HFFc6 (cell line): ENCODE data around the gene LRCOL1. TPM values are rescaled to one million over a fixed set of nuclear protein-coding genes. Genes with fewer than 3 reads are reported as not detected.

Experiments used
- DNase-seq: peaks from one replicate; pipeline ENCODE4 v3.0.0-alpha.2; 2018
- H3K27ac Mint-ChIP-seq: 2 replicates; pipeline ENCODE4 v1.8.0; 2020; ENCODE audit warnings: mild to moderate bottlenecking, mixed read lengths
- H3K27me3 Mint-ChIP-seq: 2 replicates; pipeline ENCODE4 v1.8.0; 2021; ENCODE audit warnings: mild to moderate bottlenecking, moderate library complexity, mixed read lengths; ENCODE audit not compliant: insufficient read depth
- H3K36me3 Mint-ChIP-seq: 2 replicates; pipeline ENCODE4 v1.8.0; 2021; ENCODE audit warnings: low read depth, mixed read lengths
- H3K4me1 Mint-ChIP-seq: 2 replicates; pipeline ENCODE4 v1.8.0; 2020; ENCODE audit warnings: low read depth, mixed read lengths
- H3K4me3 Mint-ChIP-seq: 2 replicates; pipeline ENCODE4 v1.8.0; 2020; ENCODE audit warnings: mild to moderate bottlenecking, moderate library complexity, mixed read lengths
- H3K9me3 Mint-ChIP-seq: 2 replicates; pipeline ENCODE4 v1.8.0; 2020; ENCODE audit warnings: mild to moderate bottlenecking, mixed read lengths
- total RNA-seq, 6 experiments: library from RNA; stranded (reverse); fragmentation: NEBNext Ultra II Directional; extraction: Animal tissue kit (Norgen Biotek cat#: 25700); gene quantifications; 2 replicates in 1 of 6; 3 replicates in 5 of 6; pipeline ENCODE4 v1.2.3, GENCODE V29; 2021
- TF ChIP-seq, protein P1 (sequence below): fragments of 200-600 bp; sonication (generic); IDR thresholded peaks from 2 replicates; pipeline ENCODE4 v1.5.0; 2021; ENCODE audit warnings: antibody characterized with exemption, mild to moderate bottlenecking

Gene LRCOL1
- total RNA-seq, 6 experiments from 2014 or later = 0.23 to 1.00 (median 0.52) TPM

DNA sequence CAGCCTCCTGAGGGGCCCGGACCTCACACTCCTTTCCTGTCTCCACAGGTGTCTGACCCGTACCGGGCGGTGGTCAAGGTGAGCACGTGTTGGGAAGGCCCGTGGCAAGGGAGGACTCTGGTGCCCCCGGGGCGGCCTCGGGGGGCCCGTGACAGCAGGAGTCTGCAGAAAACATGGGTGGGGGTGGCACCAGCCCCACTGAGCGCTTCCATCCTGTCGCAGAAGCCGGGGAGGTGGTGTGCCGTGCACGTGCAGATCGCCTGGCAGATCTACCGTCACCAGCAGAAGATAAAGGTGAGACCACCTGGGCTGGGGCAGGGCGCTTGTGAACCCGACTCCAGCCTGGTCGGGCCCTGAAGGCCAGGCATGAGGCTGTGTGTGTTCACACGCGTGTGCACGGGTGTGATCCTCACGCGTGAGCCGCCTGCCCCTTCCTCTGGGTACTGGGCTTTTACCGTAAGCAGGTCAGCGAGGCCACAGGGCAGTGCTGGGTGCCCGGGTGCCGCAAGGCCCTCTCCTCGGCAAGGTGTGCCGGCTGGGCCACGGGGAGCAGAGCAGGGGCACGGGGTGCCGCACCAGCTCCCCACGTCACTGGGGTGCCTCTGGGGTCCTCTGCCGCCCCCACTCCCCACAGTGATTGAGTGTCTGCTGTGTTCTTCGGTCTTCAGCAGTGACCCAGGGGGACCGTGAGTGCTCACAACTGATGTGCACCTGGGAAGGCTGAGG is 35.9 kb downstream of the LRCOL1 start:
- no peak for DNase-seq
- no peaks in the 10 kb centered on the region for H3K9me3 Mint-ChIP-seq
- no peaks in the 10 kb centered on the region for H3K4me1 Mint-ChIP-seq
- no peak overlapping the region for H3K4me3 Mint-ChIP-seq
- H3K27ac Mint-ChIP-seq = no peak overlapping the region
- H3K36me3 Mint-ChIP-seq = peaks cover 5% of the 10 kb centered on the region; the same call in 1 of the 2 replicates
- TF ChIP-seq, protein P1, sequence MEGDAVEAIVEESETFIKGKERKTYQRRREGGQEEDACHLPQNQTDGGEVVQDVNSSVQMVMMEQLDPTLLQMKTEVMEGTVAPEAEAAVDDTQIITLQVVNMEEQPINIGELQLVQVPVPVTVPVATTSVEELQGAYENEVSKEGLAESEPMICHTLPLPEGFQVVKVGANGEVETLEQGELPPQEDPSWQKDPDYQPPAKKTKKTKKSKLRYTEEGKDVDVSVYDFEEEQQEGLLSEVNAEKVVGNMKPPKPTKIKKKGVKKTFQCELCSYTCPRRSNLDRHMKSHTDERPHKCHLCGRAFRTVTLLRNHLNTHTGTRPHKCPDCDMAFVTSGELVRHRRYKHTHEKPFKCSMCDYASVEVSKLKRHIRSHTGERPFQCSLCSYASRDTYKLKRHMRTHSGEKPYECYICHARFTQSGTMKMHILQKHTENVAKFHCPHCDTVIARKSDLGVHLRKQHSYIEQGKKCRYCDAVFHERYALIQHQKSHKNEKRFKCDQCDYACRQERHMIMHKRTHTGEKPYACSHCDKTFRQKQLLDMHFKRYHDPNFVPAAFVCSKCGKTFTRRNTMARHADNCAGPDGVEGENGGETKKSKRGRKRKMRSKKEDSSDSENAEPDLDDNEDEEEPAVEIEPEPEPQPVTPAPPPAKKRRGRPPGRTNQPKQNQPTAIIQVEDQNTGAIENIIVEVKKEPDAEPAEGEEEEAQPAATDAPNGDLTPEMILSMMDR = no peak
- no peaks in the 10 kb centered on the region; the same call in 1 of the 2 replicates for H3K27me3 Mint-ChIP-seq

DNA sequence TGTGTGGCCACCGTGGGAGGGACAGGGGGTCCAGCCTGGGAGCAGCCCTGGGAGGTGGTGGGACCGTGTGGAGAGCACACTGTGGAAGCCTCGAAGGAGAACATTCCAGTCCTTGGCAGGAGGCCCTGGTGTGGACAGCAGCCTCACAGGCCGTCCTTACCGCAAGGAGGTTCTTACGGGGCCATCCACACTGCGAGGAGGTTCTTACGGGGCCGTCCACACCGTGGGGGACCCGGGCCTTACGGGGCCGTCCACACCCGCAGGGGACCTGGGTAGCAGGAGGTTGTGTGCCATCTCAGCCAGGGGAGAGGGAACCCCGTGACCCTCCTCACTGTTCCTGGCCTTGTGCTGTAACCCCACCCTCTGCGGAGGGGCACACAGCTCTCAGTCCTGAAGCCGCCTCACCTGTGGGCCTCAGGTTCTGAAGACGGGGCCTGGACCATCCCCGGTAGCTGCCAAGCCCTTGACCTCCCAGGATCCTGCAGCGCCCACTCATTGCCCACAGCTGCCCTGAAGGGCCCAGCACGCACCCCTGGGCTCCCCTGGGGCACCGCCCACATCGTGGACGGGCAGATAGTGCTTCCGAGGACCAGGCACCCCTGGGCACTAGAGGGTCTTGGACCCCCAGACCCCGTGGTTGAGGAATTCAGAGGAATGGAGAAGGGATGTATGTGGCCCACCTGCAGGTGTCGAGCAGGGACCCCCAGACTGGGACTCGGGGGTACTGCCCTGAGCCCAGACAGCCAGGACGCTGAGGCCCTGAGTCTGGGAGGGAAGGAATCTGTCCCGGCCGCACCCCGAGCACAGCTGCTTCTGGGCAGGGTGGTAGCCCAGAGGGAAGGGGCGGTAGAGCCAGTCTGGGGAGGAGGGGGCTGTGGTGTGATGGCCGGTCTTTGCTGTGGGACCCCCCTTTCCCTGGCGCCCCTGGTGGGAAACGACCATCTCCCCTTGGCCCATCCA is 37.3 kb downstream of the LRCOL1 start:
- peaks cover 4% of the 10 kb centered on the region; the same call in 1 of the 2 replicates for H3K36me3 Mint-ChIP-seq

DNA sequence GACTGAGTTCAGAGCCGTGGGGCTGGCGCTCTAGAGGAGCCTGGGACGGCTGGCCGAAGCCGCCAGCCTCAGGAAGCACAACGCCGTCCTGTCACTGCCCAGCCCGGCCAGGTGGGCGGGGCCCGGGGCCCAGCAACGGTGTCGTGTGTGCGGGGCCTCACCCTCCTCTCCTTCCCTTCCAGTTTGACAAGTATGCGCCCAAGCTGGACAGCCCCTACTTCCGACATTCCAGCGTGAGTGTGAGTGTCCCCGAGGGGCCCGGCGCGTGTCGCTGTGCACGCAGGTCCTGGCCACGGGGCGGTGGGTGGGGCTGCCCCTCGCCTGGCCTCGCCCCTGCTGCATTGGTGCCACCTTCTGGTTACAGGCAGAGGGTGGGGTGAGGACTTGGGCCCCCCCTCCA is 38.3 kb downstream of the LRCOL1 start:
- no peaks in the 10 kb centered on the region for H3K4me1 Mint-ChIP-seq
- no peaks in the 10 kb centered on the region for H3K36me3 Mint-ChIP-seq
- no peaks in the 10 kb centered on the region; the same call in 1 of the 2 replicates for H3K27me3 Mint-ChIP-seq
- no peaks in the 10 kb centered on the region for H3K9me3 Mint-ChIP-seq
- H3K4me3 Mint-ChIP-seq = no peak overlapping the region
- TF ChIP-seq, protein P1 = no peak
- no peak for DNase-seq
- no peak overlapping the region for H3K27ac Mint-ChIP-seq

More for the DNA sequence above, 37.3 kb downstream of the LRCOL1 start:
- no peak overlapping the region for H3K27ac Mint-ChIP-seq
- H3K4me3 Mint-ChIP-seq = no peak overlapping the region
- TF ChIP-seq, protein P1 = no peak
- H3K9me3 Mint-ChIP-seq = no peaks in the 10 kb centered on the region
- no peaks in the 10 kb centered on the region for H3K4me1 Mint-ChIP-seq
- H3K27me3 Mint-ChIP-seq = no peaks in the 10 kb centered on the region; the same call in 1 of the 2 replicates
- DNase-seq = no peak

DNA sequence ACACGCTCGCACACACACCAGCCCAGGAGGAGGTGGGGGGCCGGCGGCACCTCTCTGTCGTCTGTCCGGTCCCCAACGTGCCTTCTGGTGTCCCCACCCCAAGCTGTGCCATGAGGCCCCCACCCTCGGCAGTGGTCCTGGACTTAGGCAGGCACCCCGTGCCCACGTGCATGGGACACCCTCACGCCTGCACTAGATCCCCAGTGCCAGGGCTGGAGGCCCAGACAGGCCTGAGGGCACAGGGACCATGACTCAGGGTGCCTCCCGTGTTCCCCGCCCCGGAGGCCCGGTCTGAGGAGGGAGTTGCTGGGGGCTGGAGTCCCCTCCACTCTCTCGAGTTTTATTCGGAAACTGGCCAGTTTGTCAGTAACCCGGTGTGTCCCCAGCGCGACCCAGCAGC is 38.8 kb downstream of the LRCOL1 start:
- TF ChIP-seq, protein P1 = no peak
- no peak overlapping the region for H3K27ac Mint-ChIP-seq
- H3K9me3 Mint-ChIP-seq = no peaks in the 10 kb centered on the region
- no peaks in the 10 kb centered on the region for H3K36me3 Mint-ChIP-seq
- no peak for DNase-seq
- no peak overlapping the region for H3K4me3 Mint-ChIP-seq
- H3K27me3 Mint-ChIP-seq = no peaks in the 10 kb centered on the region; the same call in 1 of the 2 replicates
- no peaks in the 10 kb centered on the region for H3K4me1 Mint-ChIP-seq

DNA sequence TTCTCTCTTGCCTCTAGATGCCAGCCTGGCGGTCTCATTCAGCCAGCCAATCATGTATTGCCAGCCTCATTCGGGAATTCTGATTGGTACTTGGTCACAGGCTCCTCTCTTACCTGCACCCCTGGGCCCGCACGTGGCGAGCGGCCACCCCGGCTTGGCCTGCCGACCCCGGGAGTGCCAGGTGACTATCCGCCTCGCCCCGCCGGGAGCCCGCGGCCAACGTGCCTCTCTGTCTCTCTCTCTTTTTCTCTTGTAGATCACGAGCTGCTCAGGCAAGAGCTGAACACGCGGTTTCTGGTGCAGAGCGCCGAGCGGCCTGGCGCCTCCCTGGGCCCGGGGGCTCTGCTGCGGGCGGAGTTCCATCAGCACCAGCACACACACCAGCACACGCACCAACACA is 39.3 kb downstream of the LRCOL1 start:
- Mint-ChIP-seq H3K36me3 (no peaks in the 10 kb centered on the region), H3K4me1 (no peaks in the 10 kb centered on the region), H3K27me3 (no peaks in the 10 kb centered on the region; the same call in 1 of the 2 replicates), H3K27ac (no peak overlapping the region), H3K4me3 (no peak overlapping the region), H3K9me3 (no peaks in the 10 kb centered on the region)
- DNase-seq = no peak
- TF ChIP-seq, protein P1 = no peak
